Measurements from ENCODE around the gene PIK3R3. TPM values are rescaled to one million over a fixed set of nuclear protein-coding genes. Genes with fewer than 3 reads are reported as not detected.

PIK3R3 gene
- total and polyA plus RNA-seq, 8 donors, result 3.4 to 33.8 (median 12.4) TPM

GRCh38 chr1:46179138-46180081 is 47.0 kb upstream of the PIK3R3 start:
- peak; percentile 87 to 95 for DNase-seq
- no peaks in the 10 kb centered on the region for H3K27me3 ChIP-seq
- H3K27ac ChIP-seq, result peak overlapping the region; percentile 85 to 90 (median 88)
- peaks cover 28 to 60% (median 45%) of the 10 kb centered on the region in 4 donors for H3K4me1 ChIP-seq
- WGBS, 5 donors, result 6 to 12% (median 9%) methylated on average over 10 of the region's 10 CpGs
- peaks cover 0 to 3% (median 0%) of the 10 kb centered on the region in 4 donors for H3K36me3 ChIP-seq
- H3K9me3 ChIP-seq, result no peaks in the 10 kb centered on the region
- no peak overlapping the region for H3K4me3 ChIP-seq
- peak in 5 of 7 experiments; percentile 75 to 99 (median 87) for TF ChIP-seq CTCF (IDR thresholded peaks at IDR 0.05)
- TF ChIP-seq EP300 (IDR thresholded peaks at IDR 0.05), result no peak
- peak in 2 of 3 donors; percentile 38 to 79 for TF ChIP-seq POLR2AphosphoS5 (IDR thresholded peaks at IDR 0.05)
- intact Hi-C loops (cut with DNase I; ENCODE audit: low total_unique reads), result loop anchor here (5.0 kb wide), 1 partner anchor 142 kb away; no protein-coding TSS in a partner anchor

DNA sequence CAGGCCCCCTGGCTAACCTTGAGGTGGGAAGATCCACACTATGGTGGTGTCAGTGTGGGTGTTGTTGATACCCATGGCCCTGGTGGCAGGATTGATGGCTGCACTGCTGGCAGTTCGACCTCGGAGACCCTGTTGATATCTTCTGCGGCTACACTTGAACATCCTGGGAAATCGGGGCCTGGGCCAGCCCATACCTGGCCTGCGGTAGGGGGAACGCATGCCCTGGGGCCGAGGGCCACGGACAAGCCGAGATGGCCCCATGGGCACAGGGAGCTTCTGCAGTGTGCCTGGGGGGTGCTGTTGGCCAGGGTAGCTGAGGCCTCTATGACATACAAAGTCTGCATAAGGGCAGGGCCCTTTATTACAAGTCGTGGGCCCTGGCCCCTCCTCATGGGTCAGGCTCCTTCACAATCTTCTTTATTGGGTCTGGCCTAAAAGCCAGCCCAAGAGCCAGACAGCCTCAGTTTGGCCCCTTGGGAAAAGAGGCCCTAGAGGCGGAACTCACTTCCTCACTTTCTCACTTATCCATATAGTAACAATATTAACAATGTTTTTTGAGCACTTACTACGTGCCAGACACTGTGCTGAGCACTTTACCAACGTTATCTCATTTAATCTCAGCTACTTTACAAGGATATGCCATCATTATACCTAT is 43.9 kb upstream of the PIK3R3 start, which contains the start of gene P3R3URF:
Gene P3R3URF, minus strand, starts transcription at position 278 of the 655 bp plus-strand sequence. Its CDS starts 17 bp downstream, at position 261.
- TF ChIP-seq POLR2AphosphoS5 (IDR thresholded peaks at IDR 0.05) (no peak), CTCF (IDR thresholded peaks at IDR 0.05) (no peak), EP300 (IDR thresholded peaks at IDR 0.05) (no peak), POLR2A (IDR thresholded peaks at IDR 0.05) (no peak)
- DNase-seq, result no peak
- H3K9me3 ChIP-seq, result no peaks in the 10 kb centered on the region
- no peak within 1 kb of the TSS for H3K4me3 ChIP-seq
- H3K27ac ChIP-seq, result peak within 1 kb of the TSS in 4 of 5 donors; percentile 74 to 83 (median 78)
- H3K27me3 ChIP-seq, result no peaks in the 10 kb centered on the region
- intact Hi-C loops (cut with DNase I; ENCODE audit: low total_unique reads), result loop anchor here (5.0 kb wide), 1 partner anchor 139 kb away; no protein-coding TSS in a partner anchor
- H3K4me1 ChIP-seq, result peaks cover 29 to 66% (median 46%) of the 10 kb centered on the region in 4 donors
- H3K36me3 ChIP-seq, result no peaks in the 10 kb centered on the region
- 84 to 93% (median 89%) methylated on average over 13 of the region's 13 CpGs for WGBS, 5 donors

GRCh38 chr1:46175243-46175642 is 42.8 kb upstream of the PIK3R3 start:
- Histone ChIP-seq H3K27ac (peak overlapping the region in 4 of 5 donors; percentile 74 to 83 (median 78)), H3K4me3 (no peak overlapping the region), H3K36me3 (no peaks in the 10 kb centered on the region), H3K4me1 (peaks cover 31 to 60% (median 46%) of the 10 kb centered on the region in 4 donors), H3K27me3 (no peaks in the 10 kb centered on the region), H3K9me3 (no peaks in the 10 kb centered on the region)
- DNase-seq, result no peak
- intact Hi-C loops (cut with DNase I; ENCODE audit: low total_unique reads), result loop anchor here (5.0 kb wide), 1 partner anchor 138 kb away; no protein-coding TSS in a partner anchor
- WGBS, 5 donors, result 62 to 78% (median 70%) methylated on average over 3 of the region's 3 CpGs
- TF ChIP-seq POLR2AphosphoS5 (IDR thresholded peaks at IDR 0.05) (no peak), CTCF (IDR thresholded peaks at IDR 0.05) (no peak), EP300 (IDR thresholded peaks at IDR 0.05) (no peak), POLR2A (IDR thresholded peaks at IDR 0.05) (no peak)

Measured in stomach (tissue), 9 donors.